PC-3 (cell line): ENCODE results near the gene CD4.

Experiments
- EZH2 ChIP-seq: fragments of 300-600 bp; sonication (generic); IDR thresholded peaks from one replicate; pipeline ENCODE4 v1.6.1; 2017; ENCODE audit warnings: antibody characterized with exemption, mild to moderate bottlenecking, low read length; ENCODE audit not compliant: unreplicated experiment
- EZH2phosphoT487 ChIP-seq: fragments of 300-600 bp; sonication (generic); IDR thresholded peaks from 2 replicates; pipeline ENCODE4 v1.6.1; 2018; ENCODE audit warnings: mild to moderate bottlenecking, antibody characterized with exemption, low read length, borderline replicate concordance
- TF ChIP-seq, protein P1 (sequence below): fragments of 300-600 bp; sonication (generic); conservative IDR thresholded peaks from 2 replicates; pipeline ENCODE4 v1.5.1; 2017; ENCODE audit warnings: antibody characterized with exemption, low read depth, mild to moderate bottlenecking, low read length

DNA sequence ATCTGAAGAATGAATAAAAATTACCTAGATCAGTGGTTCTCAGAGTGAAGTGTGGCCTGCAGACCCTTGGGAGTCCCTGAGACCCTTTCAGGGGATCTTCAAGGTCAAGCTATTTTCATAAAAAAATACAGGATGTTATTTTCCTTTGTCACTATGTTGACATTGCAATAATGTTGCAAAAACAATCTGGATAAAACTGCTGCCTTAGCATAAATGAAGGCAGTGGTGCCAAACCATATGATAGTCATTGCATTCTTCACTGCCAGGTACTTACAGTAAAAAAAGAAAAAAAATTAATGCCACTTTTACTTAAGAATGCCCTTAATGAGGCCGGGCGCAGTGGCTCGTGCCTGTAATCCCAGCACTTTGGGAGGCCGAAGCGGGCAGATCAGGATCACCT is 2.0 kb upstream of the CD4 start:
- TF ChIP-seq, protein P1, sequence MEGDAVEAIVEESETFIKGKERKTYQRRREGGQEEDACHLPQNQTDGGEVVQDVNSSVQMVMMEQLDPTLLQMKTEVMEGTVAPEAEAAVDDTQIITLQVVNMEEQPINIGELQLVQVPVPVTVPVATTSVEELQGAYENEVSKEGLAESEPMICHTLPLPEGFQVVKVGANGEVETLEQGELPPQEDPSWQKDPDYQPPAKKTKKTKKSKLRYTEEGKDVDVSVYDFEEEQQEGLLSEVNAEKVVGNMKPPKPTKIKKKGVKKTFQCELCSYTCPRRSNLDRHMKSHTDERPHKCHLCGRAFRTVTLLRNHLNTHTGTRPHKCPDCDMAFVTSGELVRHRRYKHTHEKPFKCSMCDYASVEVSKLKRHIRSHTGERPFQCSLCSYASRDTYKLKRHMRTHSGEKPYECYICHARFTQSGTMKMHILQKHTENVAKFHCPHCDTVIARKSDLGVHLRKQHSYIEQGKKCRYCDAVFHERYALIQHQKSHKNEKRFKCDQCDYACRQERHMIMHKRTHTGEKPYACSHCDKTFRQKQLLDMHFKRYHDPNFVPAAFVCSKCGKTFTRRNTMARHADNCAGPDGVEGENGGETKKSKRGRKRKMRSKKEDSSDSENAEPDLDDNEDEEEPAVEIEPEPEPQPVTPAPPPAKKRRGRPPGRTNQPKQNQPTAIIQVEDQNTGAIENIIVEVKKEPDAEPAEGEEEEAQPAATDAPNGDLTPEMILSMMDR = no peak
- TF ChIP-seq EZH2phosphoT487 (no peak), EZH2 (no peak)
